Left hindlimb (tissue), 1 donor: Measurements from ENCODE around the gene C19orf47.

Source experiments
- DNase-seq: peaks from one replicate; pipeline ENCODE4 v3.0.0-alpha.2; 2018

C19orf47 gene

GRCh38 chr19:40280608-40281221 is 67.5 kb downstream of the C19orf47 start:
- DNase-seq: no peak

GRCh38 chr19:40279761-40280607 is 68.2 kb downstream of the C19orf47 start:
- no peak for DNase-seq

DNA sequence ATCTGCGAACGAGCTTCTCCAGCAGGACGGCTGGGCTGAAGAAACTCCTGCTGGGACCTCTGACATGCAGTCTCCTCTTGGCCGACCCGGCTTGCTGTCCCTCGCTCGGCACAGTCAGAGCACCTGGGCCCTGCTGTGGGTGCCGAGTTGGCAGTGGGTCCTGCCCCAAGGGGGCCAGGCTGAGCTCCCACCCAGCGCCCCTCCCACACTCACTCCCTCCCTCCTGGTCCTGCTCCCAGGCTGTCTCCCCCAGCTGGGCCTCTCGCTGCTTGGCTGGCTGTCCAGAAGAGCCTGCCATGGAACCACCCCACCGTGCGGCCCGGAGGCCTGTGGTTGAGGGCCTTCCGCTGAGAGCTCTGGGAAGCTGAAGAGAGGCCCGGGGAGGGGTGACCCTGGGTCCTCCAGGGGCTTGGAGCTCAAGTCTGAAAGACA is 69.1 kb downstream of the C19orf47 start:
- DNase-seq: peak; percentile 94

- no peak for DNase-seq
Observed at GRCh38 chr19:40278361-40279035, 69.7 kb downstream of the C19orf47 start.

DNA sequence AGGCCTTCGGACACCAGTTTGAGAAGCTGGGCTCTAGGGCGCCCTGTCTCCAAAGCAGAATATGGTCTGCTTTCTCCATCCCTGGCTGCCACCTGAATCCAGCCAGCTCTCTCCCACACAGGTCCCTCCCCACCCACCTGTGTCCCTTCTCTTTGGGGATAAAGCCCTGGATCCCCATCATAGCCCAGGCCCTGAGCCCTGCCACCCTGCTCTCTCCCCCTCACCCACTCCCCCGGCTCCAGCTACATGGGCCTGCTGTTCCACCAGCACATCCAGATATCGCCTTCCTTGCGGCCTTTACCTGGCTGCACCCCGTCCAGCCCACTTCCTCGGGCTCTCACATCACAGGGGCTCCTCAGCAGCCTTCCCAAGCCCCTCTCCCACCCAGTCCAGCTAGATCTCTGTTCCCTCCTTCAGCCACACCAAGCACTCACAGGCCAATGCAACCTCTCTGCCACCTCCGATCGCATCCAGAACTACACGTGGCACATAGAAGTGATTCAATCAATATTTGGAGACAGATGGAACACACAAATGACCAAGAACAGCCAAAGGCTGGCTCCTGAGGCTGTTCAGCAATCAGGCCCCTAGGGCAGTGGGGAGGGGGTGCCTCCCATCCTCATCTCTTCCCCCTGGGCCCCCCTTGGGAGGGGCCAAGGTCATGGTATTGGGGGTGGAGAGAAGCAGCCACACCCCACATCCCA is 70.7 kb downstream of the C19orf47 start:
- DNase-seq: no peak

DNA sequence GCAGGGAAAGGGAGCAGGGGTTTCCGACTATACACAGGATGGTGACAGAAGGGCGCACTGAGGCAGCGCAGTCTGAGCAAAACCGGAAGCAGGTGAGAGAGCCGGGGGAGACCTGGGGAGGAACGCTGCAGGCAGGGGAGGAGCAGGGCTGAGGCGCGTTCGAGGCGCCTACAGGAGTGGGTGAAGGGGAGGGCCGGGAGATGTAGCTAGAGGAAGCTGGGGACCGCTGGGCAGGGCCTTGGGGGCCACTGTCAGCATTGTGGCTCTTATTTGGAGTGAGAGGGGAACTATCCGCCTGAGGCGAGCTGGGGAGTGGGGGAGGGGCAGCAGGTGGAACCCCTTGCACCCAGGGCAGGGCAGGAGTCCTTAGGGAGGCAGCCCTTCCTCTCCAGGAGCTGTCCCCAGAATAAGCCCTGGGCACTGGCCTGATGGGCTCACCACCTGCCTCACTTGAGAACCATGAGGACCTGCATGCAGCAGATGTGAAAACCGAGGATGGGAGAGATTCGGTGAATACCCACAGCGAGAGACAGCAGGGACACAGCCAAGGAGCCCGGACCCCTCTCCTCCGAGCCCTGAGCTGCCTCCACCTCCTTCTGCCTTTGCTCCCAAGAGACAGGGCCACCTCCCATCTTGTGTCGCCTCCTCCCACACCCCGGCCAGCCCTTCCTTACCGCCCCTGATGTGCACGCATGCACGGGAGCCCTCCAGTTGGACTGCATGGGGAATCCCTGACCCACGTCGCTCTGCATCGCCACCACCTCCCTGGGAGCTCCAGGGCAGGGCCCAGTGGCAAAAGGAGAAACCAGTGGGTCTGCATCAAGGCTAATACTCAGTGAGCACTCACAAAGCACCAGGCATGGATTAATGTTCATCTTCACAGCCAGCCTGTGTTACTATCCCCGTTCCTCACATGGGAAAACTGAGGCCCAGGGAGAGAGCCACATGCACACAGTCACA is 73.3 kb downstream of the C19orf47 start:
- DNase-seq: no peak

- no peak for DNase-seq
Observed at GRCh38 chr19:40273469-40274360, 74.5 kb downstream of the C19orf47 start.

DNA sequence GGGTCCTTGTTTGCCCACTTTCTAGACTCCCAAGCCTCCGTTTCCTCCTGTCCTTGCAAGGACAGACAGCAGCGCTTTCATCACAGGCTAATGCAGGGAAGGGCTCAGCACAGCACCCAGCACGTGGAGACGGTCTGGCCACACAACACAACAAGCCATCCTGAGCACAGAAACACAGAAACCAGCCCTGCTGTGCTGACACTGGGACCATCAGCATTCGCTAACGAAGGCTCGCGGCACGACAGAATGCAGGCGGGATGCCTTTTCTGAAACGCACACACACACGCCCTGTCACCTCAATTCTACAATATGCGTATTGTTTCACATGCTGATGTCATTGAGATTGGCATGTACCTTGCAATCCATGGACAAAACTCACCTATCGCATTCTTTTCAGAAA is 75.9 kb downstream of the C19orf47 start:
- DNase-seq: no peak

- DNase-seq: no peak
Observed at GRCh38 chr19:40271706-40272105, 76.5 kb downstream of the C19orf47 start.

DNA sequence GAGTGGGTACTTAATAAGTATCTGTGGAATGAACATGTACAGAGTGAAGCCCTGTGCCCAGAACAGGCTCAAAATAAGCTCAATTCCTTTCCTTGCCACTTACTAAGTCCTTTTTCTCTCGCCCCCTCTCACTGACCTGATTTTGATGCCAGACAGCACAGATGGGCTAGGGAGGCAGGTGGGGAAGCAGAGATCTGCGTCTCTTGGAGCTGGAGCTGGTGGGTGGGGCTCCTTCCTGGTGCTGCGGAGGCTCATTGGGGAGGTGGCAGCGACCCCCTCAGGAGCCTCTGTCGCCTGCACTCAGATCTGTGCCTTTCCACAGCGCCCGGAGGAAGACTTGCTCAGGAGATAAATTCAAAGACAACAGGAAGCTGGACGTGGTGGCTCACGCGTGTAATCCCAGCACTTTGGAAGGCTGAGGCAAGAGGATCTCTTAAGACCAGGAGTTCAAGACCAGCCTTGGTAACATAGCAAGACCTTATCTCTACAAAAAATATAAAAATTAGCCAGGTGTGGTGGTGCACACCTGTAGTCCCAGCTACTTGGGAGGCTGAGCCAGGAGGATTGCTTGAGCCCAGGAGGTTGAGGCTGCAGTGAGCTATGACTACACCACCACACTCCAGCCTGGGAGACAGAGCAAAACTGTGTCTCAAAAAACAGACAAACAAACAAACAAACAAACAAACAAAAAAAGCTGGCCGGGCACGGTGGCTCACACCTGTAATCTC is 77.7 kb downstream of the C19orf47 start:
- DNase-seq: no peak
